Suprapubic skin (tissue), 4 donors: ENCODE data around the gene SKAP2.

ENCODE experiments used
- CTCF ChIP-seq, 2 donors: fragments of 200-600 bp in 1 of 2; fragments of 450-650 bp in 1 of 2; sonication (generic) in 1 of 2; IDR thresholded peaks; one replicate each; pipeline ENCODE4 v1.5.1; 2016 to 2019; ENCODE audit warnings: antibody characterized with exemption in 2 of 2, mild to moderate bottlenecking in 1 of 2, moderate library complexity in 1 of 2
- EP300 ChIP-seq: sonication (generic); formaldehyde crosslinking; IDR thresholded peaks from one replicate; pipeline ENCODE4 v1.6.1; 2017; ENCODE audit warnings: antibody characterized with exemption
- POLR2A ChIP-seq, 2 donors: fragments of 450-650 bp; IDR thresholded peaks; one replicate each; pipeline ENCODE4 v1.6.1; 2017; ENCODE audit warnings: antibody characterized with exemption in 2 of 2, mild to moderate bottlenecking in 2 of 2, moderate library complexity in 2 of 2
- POLR2AphosphoS5 ChIP-seq, 3 donors: sonication (generic); formaldehyde crosslinking; IDR thresholded peaks; one replicate each; pipeline ENCODE4 v1.6.1; 2017; ENCODE audit warnings: antibody characterized with exemption in 3 of 3

GRCh38 chr7:26900251-26900650 is 35.9 kb upstream of the SKAP2 start:
- TF ChIP-seq CTCF (IDR thresholded peaks at IDR 0.05) = no peak
- no peak for TF ChIP-seq POLR2A (IDR thresholded peaks at IDR 0.05)
- no peak for TF ChIP-seq POLR2AphosphoS5 (IDR thresholded peaks at IDR 0.05)
- no peak for TF ChIP-seq EP300
